Breast epithelium (tissue), 4 donors: Measurements from ENCODE around the gene OTOF. TPM values are rescaled to one million over a fixed set of nuclear protein-coding genes. Genes with fewer than 3 reads are reported as not detected.

Experiments
- DNase-seq, 2 donors: peaks; one replicate each; pipeline ENCODE4 v3.0.0-alpha.2; 2019; ENCODE audit warnings: low spot score in 2 of 2
- H3K27ac ChIP-seq, 2 donors: fragments of 200-600 bp; sonication (generic) in 1 of 2; one replicate each; pipeline ENCODE4 v1.5.1; 2016 to 2019; ENCODE audit warnings: mild to moderate bottlenecking in 1 of 2
- H3K27me3 ChIP-seq, 2 donors: fragments of 200-600 bp; sonication (generic) in 1 of 2; one replicate each; pipeline versions ENCODE4 v1.5.1 to v1.6.0; 2017 to 2019; ENCODE audit warnings: control low read depth in 1 of 2, mild to moderate bottlenecking in 1 of 2
- H3K36me3 ChIP-seq: fragments of 200-600 bp; one replicate; pipeline ENCODE4 v1.5.1; 2019
- H3K4me1 ChIP-seq, 2 donors: fragments of 200-600 bp; sonication (generic); one replicate each; pipeline ENCODE4 v1.5.1; 2016 to 2019; ENCODE audit warnings: control low read depth in 1 of 2
- H3K4me3 ChIP-seq, 3 donors: fragments of 200-600 bp; sonication (generic); 1 replicate in 2 of 3; 2 replicates in 1 of 3; pipeline ENCODE4 v1.5.1; 2016 to 2019; ENCODE audit warnings: mild to moderate bottlenecking in 3 of 3, moderate library complexity in 2 of 3
- H3K9me3 ChIP-seq, 2 donors: fragments of 200-600 bp; sonication (generic) in 1 of 2; one replicate each; pipeline ENCODE4 v1.5.1; 2016 to 2019; ENCODE audit warnings: control low read depth in 1 of 2
- POLR2A ChIP-seq: fragments of 450-650 bp; IDR thresholded peaks from one replicate; pipeline ENCODE4 v1.6.1; 2016; ENCODE audit warnings: antibody characterized with exemption, mild to moderate bottlenecking, moderate library complexity
- POLR2AphosphoS5 ChIP-seq, 3 donors: sonication (generic); formaldehyde crosslinking; IDR thresholded peaks; one replicate each; pipeline ENCODE4 v1.6.1; 2017; ENCODE audit warnings: antibody characterized with exemption in 3 of 3
- intact Hi-C: fragments of 100-400 bp; cut with DNase I; formaldehyde crosslinking; loops from one replicate; pipeline ENCODE4 v1.15.1; 2023; ENCODE audit warnings: low total_unique reads
- total RNA-seq, 3 donors: library from RNA; depleted of rRNA; stranded (reverse); fragments of >200 nt; gene quantifications; one replicate each; pipeline ENCODE4 v1.1.0, GENCODE V29; 2016
- TF ChIP-seq, protein P1 (sequence below), 3 donors: fragments of 450-650 bp; IDR thresholded peaks; one replicate each; pipeline ENCODE4 v1.5.1; 2016 to 2017; ENCODE audit warnings: antibody characterized with exemption in 3 of 3, mild to moderate bottlenecking in 3 of 3, moderate library complexity in 3 of 3

The OTOF gene
- total RNA-seq, 3 donors from 2014 or later = 0.15 to 0.33 (median 0.32) TPM

DNA sequence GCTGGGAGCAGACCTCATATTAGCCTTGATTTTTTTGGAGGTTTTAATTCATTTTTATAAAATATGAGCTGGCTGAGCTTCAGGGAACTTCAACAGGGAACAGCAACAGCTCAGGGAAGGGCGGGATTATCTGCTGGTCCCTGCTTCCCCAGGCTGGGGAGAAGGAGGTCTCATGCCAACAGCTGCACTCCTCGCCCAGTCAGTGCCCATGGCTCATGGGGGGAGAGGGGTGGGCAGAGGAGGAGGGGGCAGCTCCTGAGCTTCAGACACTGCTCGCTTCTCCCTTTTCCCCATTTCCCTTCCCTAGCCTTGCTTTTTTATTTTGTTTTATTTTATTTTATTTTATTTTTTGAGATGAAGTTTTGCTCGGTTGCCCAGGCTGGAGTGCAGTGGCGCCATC is 442 bp upstream of the OTOF start:
- TF ChIP-seq POLR2A (no peak), POLR2AphosphoS5 (IDR thresholded peaks at IDR 0.05) (no peak)
- TF ChIP-seq, protein P1, sequence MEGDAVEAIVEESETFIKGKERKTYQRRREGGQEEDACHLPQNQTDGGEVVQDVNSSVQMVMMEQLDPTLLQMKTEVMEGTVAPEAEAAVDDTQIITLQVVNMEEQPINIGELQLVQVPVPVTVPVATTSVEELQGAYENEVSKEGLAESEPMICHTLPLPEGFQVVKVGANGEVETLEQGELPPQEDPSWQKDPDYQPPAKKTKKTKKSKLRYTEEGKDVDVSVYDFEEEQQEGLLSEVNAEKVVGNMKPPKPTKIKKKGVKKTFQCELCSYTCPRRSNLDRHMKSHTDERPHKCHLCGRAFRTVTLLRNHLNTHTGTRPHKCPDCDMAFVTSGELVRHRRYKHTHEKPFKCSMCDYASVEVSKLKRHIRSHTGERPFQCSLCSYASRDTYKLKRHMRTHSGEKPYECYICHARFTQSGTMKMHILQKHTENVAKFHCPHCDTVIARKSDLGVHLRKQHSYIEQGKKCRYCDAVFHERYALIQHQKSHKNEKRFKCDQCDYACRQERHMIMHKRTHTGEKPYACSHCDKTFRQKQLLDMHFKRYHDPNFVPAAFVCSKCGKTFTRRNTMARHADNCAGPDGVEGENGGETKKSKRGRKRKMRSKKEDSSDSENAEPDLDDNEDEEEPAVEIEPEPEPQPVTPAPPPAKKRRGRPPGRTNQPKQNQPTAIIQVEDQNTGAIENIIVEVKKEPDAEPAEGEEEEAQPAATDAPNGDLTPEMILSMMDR (IDR thresholded peaks at IDR 0.05) = no peak
- no peak for DNase-seq

GRCh38 chr2:26477126-26477910 is 606 bp downstream of the OTOF start:
- Histone ChIP-seq H3K4me3 (no peak overlapping the region), H3K27ac (no peak overlapping the region), H3K9me3 (no peaks in the 10 kb centered on the region), H3K27me3 (no peaks in the 10 kb centered on the region), H3K4me1 (no peaks in the 10 kb centered on the region), H3K36me3 (no peaks in the 10 kb centered on the region)
- TF ChIP-seq, protein P1 (IDR thresholded peaks at IDR 0.05) = no peak
- no peak for TF ChIP-seq POLR2AphosphoS5 (IDR thresholded peaks at IDR 0.05)
- TF ChIP-seq POLR2A = no peak
- DNase-seq = no peak
- intact Hi-C loops = no loop called here

More for the DNA sequence above, 442 bp upstream of the OTOF start:
- H3K36me3 ChIP-seq = no peaks in the 10 kb centered on the region
- no peak overlapping the region for H3K27ac ChIP-seq
- H3K4me1 ChIP-seq = no peaks in the 10 kb centered on the region
- no peaks in the 10 kb centered on the region for H3K9me3 ChIP-seq
- intact Hi-C loops = no loop called here
- H3K27me3 ChIP-seq = no peaks in the 10 kb centered on the region
- no peak overlapping the region for H3K4me3 ChIP-seq

DNA sequence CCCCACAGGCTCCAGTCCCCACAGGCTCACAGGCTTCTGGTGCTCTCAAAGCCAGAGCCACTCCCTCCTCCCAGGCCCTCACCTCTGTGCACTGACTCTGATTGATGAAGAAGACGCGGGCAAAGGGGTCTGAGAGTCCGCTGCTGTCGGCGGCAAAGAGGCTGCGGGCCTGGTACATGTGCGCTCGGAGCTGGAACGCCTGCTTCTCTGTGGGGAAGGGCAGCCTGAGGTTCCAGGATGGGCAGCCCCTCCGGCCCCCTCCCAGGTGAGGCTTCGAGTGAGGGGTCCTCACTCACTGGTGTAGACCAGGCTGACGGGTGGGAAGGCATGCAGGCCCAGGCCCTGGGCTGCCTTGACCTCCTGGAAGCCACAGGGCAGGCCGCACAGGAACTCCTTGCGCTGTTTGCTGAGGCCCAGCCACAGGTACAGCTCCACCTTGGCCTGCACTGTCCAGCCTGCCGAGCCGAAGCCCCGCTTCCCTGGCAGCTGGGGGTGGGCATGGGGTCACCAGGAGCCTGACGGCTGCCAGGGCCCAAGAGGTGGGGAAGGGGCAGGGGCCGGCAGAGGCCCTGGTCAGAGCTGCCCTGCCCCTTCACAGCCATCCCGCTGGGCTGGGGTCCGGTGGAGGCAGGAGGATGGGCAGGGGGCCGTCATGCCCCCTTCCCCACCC is 2.0 kb downstream of the OTOF start:
- Histone ChIP-seq H3K27ac (no peak overlapping the region), H3K9me3 (no peaks in the 10 kb centered on the region), H3K27me3 (no peaks in the 10 kb centered on the region), H3K4me1 (no peaks in the 10 kb centered on the region), H3K4me3 (no peak overlapping the region), H3K36me3 (no peaks in the 10 kb centered on the region)
- TF ChIP-seq, protein P1 (IDR thresholded peaks at IDR 0.05) = no peak
- DNase-seq = no peak
- intact Hi-C loops = no loop called here

DNA sequence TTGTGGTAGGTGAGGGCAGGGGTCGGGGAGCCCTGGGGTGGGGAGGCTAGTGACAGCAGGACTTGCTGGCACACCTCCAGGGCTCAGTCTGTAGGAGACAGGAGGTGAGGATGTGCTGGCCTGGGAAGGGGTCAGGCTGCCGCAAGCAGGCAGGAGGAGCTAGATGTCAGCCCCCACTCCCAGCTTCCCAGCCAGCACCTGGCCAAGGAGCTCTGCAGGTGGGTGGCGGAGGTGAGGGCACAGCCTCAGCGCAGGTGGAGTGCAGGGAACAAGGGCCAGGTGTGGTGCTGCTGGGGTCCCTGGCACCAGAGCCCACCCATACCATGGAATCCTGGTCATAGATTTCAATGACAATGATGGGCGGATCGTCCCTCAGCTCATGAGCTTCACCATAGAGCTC is 2.9 kb downstream of the OTOF start:
- intact Hi-C loops = no loop called here
- H3K27ac ChIP-seq = no peak overlapping the region
- H3K36me3 ChIP-seq = no peaks in the 10 kb centered on the region
- TF ChIP-seq POLR2A (no peak), POLR2AphosphoS5 (IDR thresholded peaks at IDR 0.05) (no peak)
- TF ChIP-seq, protein P1 (IDR thresholded peaks at IDR 0.05) = no peak
- no peaks in the 10 kb centered on the region for H3K4me1 ChIP-seq
- no peak overlapping the region for H3K4me3 ChIP-seq
- DNase-seq = no peak
- H3K9me3 ChIP-seq = peaks cover 0 to 1% of the 10 kb centered on the region in 2 donors
- no peaks in the 10 kb centered on the region for H3K27me3 ChIP-seq

DNA sequence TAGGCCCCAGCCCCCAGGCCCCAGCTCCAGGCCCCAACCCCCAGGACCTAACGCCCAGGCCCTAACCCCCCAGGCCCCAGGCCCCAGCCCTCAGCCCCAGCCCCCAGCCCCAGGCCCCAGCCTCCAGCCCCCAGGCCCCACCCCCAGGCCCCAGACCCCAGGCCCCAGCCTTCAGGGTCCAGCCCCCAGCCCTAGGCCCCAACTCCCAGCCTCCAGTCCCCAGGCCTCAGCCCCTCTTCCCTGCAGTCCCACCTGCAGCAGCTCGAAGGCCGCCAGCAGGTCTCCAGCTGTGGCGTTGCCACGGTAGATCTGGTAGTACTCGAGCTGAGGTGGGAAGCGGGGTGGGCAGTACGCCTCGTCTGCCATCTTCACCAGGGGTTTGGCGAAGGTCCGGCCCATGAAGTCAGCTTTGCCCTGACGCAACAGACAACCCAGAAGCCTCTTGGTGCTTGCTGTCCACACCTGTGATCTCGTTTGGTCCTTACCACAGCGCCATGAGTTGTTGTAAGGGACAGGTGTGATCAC is 3.6 kb downstream of the OTOF start:
- H3K4me1 ChIP-seq = no peaks in the 10 kb centered on the region
- TF ChIP-seq, protein P1 (IDR thresholded peaks at IDR 0.05) = no peak
- TF ChIP-seq POLR2A (no peak), POLR2AphosphoS5 (IDR thresholded peaks at IDR 0.05) (no peak)
- no peak overlapping the region for H3K27ac ChIP-seq
- H3K27me3 ChIP-seq = no peaks in the 10 kb centered on the region
- no peak for DNase-seq
- intact Hi-C loops = no loop called here
- no peaks in the 10 kb centered on the region for H3K36me3 ChIP-seq
- no peak overlapping the region for H3K4me3 ChIP-seq
- H3K9me3 ChIP-seq = peaks cover 3 to 8% of the 10 kb centered on the region in 2 donors
